ENCODE measurements around the gene SP2. TPM values are rescaled to one million over a fixed set of nuclear protein-coding genes. Genes with fewer than 3 reads are reported as not detected.

Gene SP2
- total and polyA plus RNA-seq, 2 of the 8 experiments (the other 6 are each of a cell fraction or from before 2014, with no cell fraction given) = 5.6 to 13.8 TPM

DNA sequence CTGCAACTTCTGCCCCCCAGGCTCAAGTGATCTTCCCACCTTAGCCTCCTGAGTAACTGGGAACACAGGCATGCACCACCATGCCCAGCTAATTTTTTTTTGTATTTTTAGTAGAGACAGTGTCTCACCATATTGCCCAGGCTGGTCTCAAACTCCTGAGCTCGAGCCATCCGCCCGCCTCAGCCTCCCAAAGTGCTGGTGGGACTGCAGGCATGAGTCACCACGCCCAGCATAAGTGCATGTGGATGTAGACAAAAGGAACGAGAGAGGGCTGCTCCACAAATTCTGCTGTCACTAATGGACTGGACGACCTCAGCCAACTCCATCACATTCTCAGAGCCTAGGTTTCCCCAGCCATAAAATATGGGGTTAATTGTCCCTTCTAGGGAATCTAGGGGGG lies 7.7 kb upstream of the SP2 start:
- no peak for FAIRE-seq
- WGBS, 2 experiments (ENCODE audit: extremely low coverage in 1 of 2, insufficient coverage in 1 of 2, insufficient read length in 1 of 2, insufficient replicate concordance in 2 of 2, low coverage in 1 of 2, low lambda C conversion rate in 2 of 2, missing lambda C conversion rate in 1 of 2) = 92% methylated on average over 6 of the region's 6 CpGs; no CpG with 5 or more reads in 1 of the 2 experiments
- POLR2A ChIA-PET (ENCODE audit: partially characterized antibody) = interaction anchor here (0.6 to 8.9 kb wide), 3 partner anchors 16 to 142 kb away, joined by 3 to 134 read pairs (median 6); partner anchors contain the start of genes SCRN2 and SP6

More for the DNA sequence above, 7.7 kb upstream of the SP2 start:
- Histone ChIP-seq H2BK12ac (ENCODE audit: low read depth, low read length) (no peak overlapping the region; the same call in 1 of the 2 replicates), H2AFZ (ENCODE audit: low read length) (no peak overlapping the region), H3K56ac (replicated peaks; ENCODE audit: insufficient read length, low read depth, low read length) (no peak overlapping the region), H2BK5ac (ENCODE audit: low read depth, low read length) (no peak overlapping the region; the same call in 1 of the 2 replicates), H3K18ac (ENCODE audit: extremely low read depth, low read length) (no peak overlapping the region), H3K14ac (ENCODE audit: insufficient read length) (no peak overlapping the region), H3K4ac (replicated peaks; ENCODE audit: insufficient read length, low read depth, low read length) (no peak overlapping the region), H4K8ac (ENCODE audit: extremely low read depth, insufficient read depth, low read length) (no peak overlapping the region), H3K79me1 (ENCODE audit: low read depth, low read length) (no peaks in the 10 kb centered on the region), H4K91ac (replicated peaks; ENCODE audit: insufficient read length, low read length) (no peak overlapping the region), H4K20me1 (replicated peaks in 1 of 2; ENCODE audit: control insufficient read depth in 1 of 2, insufficient read depth in 2 of 2, low read length in 2 of 2) (no peaks in the 10 kb centered on the region), H3K79me2 (ENCODE audit: control insufficient read depth in 1 of 2, insufficient read depth in 2 of 2, low read length in 2 of 2) (no peaks in the 10 kb centered on the region), H2BK20ac (ENCODE audit: low read length) (no peak overlapping the region), H2BK120ac (replicated peaks; ENCODE audit: low read depth, low read length) (no peak overlapping the region), H4K5ac (ENCODE audit: insufficient read length, low read depth, low read length) (no peak overlapping the region), H3K4me1 (replicated peaks in 1 of 4; ENCODE audit: control insufficient read depth in 3 of 4, insufficient read depth in 4 of 4, low read length in 3 of 4) (peaks cover 0 to 13% (median 8%) of the 10 kb centered on the region in 4 experiments; a peak in 6 of 7 replicates), H3K36me3 (ENCODE audit: control insufficient read depth in 2 of 4, insufficient read depth in 4 of 4, low read length in 3 of 4) (no peaks in the 10 kb centered on the region), H3K27ac (ENCODE audit: low read depth, low read length) (no peak overlapping the region), H3K9ac (replicated peaks in 1 of 4; ENCODE audit: extremely low read depth in 1 of 4, low read depth in 3 of 4, low read length in 3 of 4) (no peak overlapping the region), H2BK15ac (ENCODE audit: low read length) (no peak overlapping the region), H3K23me2 (ENCODE audit: low read depth, low read length) (no peaks in the 10 kb centered on the region), H2AK5ac (ENCODE audit: low read depth, low read length) (no peak overlapping the region), H3K4me3 (ENCODE audit: extremely low read depth in 1 of 4, insufficient read depth in 2 of 4, low read depth in 3 of 4, low read length in 4 of 4) (no peak overlapping the region), H3K23ac (ENCODE audit: insufficient read length) (no peak overlapping the region), H3K9me3 (ENCODE audit: insufficient read depth in 2 of 2, low read depth in 1 of 2, low read length in 1 of 2) (no peaks in the 10 kb centered on the region), H3K27me3 (replicated peaks in 1 of 4; ENCODE audit: control insufficient read depth in 3 of 4, extremely low read depth in 1 of 4, insufficient read depth in 3 of 4, low read length in 3 of 4) (no peaks in the 10 kb centered on the region), H3K4me2 (ENCODE audit: insufficient read depth in 1 of 2, low read depth in 2 of 2, low read length in 2 of 2) (no peak overlapping the region)
- no peak for DNase-seq (ENCODE audit: low read depth in 1 of 2, low spot score in 2 of 2)
- CTCF ChIA-PET (ENCODE audit: partially characterized antibody) = interaction anchor here (0.6 to 18.8 kb wide), 7 partner anchors 15 to 1512 kb away, joined by 3 to 1206 read pairs (median 3); partner anchors contain the start of genes LRRC46, MRPL10, SCRN2 and SP6
- no peak for TF ChIP-seq POLR2AphosphoS5 (IDR thresholded peaks at IDR 0.05; ENCODE audit: low read depth, low read length)
